ENCODE data around the gene DNHD1.

- TF ChIP-seq, protein P1, sequence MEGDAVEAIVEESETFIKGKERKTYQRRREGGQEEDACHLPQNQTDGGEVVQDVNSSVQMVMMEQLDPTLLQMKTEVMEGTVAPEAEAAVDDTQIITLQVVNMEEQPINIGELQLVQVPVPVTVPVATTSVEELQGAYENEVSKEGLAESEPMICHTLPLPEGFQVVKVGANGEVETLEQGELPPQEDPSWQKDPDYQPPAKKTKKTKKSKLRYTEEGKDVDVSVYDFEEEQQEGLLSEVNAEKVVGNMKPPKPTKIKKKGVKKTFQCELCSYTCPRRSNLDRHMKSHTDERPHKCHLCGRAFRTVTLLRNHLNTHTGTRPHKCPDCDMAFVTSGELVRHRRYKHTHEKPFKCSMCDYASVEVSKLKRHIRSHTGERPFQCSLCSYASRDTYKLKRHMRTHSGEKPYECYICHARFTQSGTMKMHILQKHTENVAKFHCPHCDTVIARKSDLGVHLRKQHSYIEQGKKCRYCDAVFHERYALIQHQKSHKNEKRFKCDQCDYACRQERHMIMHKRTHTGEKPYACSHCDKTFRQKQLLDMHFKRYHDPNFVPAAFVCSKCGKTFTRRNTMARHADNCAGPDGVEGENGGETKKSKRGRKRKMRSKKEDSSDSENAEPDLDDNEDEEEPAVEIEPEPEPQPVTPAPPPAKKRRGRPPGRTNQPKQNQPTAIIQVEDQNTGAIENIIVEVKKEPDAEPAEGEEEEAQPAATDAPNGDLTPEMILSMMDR (IDR thresholded peaks at IDR 0.05), result no peak
- TF ChIP-seq POLR2A (IDR thresholded peaks at IDR 0.05) (no peak), POLR2AphosphoS5 (IDR thresholded peaks at IDR 0.05) (no peak)
Observed at GRCh38 chr11:6613496-6613895, 116.4 kb downstream of the DNHD1 start.

Data from prostate gland (tissue), 2 donors.